Inflammatory macrophage treated with lipopolysaccharide for 1 hour (primary cell): ENCODE results near the gene DNAH6.
A peak's percentile ranks its signal among the peaks of the same experiment; 100 is the strongest.

Experiments used
- DNase-seq, 2 donors: peaks; one replicate each; pipeline ENCODE4 v3.0.0-alpha.2; 2020 to 2022

The DNAH6 gene

DNA sequence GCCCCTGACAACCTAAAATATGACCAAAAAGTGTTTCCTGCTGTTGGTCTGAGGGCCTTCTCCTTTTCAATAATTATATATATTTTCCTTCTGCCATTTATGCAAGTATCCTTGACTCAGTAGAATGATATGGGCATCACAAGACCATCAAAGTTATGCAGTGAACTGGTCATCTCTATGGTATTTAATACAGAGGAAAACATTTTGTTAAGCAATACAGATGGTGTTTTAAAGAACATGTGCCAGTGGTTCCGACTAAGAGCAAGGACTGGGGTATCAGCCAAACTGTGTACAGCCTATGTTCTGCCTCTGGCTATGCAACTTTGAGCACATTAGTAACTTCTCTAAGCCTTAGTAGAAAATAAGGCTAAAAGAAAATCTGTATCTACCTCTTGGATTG is 185.6 kb downstream of the DNAH6 start:
- DNase-seq, result no peak

GRCh38 chr2:84702941-84703340 is 186.6 kb downstream of the DNAH6 start:
- DNase-seq, result no peak

- no peak for DNase-seq
These were observed 187.5 kb downstream of the DNAH6 start for GRCh38 chr2:84703831-84704230.

DNA sequence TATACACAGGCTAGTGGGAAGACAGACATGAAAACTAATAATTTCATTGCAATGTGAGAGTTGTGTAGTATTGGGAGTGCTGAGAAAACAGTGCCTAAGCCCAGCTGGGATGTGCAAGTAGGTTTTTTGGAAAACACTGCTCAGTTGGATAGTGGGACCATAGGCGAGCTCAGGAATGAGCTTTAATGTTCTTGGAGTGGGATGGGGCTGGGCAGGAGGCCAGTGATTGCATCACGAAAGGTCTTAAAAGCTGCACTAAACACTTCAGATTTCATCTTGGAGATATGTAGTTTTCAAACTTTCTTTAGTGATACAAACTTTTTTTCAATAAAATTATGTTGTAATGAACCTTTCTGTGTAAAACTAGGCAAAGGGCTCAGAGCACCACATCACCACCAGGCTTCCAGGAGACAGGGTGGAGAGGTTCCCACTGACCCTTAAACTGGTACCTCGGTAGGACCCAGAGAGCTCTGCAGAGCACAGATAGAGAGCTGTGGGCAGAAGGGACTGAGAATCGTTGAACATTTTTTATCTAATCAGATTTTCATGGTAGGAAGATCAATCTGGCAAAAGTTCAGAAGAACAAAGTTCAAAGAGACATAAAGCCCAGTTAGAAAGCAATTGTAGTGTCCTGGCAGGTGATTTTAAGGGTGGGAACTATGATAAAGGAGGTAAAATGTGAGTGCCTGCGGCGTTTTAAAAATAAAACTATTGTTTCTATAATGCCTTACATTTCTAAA is 188.4 kb downstream of the DNAH6 start:
- DNase-seq, result no peak

GRCh38 chr2:84705858-84706257 is 189.6 kb downstream of the DNAH6 start:
- no peak for DNase-seq

DNA sequence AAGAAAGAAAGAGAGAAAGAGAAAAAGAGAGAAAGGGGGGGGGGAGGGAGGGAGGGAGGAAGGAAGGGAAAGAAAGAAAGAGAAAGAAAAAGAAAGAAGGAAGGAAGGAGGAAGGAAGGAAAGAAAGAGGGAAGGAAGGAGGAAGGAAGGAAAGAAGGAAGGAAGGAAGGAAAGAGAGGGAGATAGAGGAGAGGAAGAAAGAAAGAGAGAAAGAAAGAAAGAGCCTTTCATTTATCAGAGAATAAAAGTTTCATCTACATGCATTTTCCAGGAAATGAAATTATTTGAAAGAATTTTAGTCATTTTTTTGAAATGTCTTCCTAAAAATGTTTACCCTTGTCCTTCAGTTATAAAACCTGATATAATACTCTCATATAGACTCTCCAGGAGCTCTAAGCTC is 192.1 kb downstream of the DNAH6 start:
- no peak for DNase-seq

GRCh38 chr2:84711651-84712050 is 195.4 kb downstream of the DNAH6 start:
- DNase-seq, result no peak

GRCh38 chr2:84713441-84713840 is 197.1 kb downstream of the DNAH6 start:
- no peak for DNase-seq

- DNase-seq, result no peak
These were observed 200.3 kb downstream of the DNAH6 start for GRCh38 chr2:84716564-84716963.

GRCh38 chr2:84717302-84717701 is 201.0 kb downstream of the DNAH6 start:
- DNase-seq, result no peak

- no peak for DNase-seq
These were observed 203.1 kb downstream of the DNAH6 start for GRCh38 chr2:84719434-84719833.

DNA sequence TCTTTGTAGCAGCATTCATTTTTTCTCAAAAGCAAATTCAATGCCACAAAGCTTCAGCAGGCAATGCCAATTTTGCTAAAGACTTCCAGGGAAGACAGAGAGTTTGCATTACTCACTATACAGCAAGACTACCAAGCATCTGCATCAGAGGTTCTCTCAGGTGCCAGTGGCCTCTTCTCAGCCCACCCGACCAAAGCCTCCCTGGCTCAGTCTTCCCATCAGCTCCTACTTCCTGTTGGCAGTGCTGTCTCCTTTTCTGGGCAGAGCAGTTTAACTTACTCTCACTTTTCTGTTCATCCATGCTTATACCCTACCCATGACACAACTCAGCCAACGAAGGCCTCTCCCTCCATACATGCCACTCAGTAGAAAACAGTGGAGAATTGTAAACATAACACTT is 207.5 kb downstream of the DNAH6 start:
- DNase-seq, result no peak

DNA sequence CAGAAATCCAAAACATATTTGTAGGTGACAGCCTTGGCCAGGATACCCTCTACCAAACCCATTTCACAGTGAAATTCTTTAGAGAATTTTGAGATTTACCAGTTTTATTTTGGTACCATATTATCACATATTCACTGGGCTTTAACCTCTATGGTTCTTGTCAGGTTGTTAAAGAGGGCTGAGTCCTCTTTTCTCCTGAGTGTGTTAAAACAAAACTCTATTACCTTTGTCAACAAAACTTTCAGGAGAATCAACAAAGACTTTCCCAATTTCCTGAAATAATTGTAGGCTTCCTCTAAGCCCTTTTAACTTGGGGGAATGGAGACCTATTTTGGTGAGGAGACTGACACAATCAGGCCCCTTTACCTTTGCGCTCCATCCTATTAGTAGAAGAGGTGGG is 209.4 kb downstream of the DNAH6 start:
- no peak for DNase-seq

DNA sequence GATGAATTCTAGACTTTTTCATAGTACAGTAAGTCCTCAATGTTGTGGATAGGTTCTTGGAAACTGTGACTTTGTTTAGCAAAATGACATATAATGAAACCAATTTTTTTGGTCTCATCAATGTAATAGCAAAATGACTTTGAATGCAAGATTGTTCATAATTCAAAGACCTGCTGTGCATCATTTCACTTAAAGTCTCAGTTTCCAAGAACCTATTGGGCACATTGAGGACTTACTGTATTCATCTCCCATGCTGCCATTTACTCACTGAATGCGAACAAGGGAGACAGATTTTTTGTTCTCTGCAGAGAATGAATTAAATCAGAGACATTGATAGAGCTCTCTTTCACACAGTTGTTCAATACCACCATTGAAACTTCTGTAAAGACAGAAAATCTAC is 211.0 kb downstream of the DNAH6 start:
- no peak for DNase-seq

DNA sequence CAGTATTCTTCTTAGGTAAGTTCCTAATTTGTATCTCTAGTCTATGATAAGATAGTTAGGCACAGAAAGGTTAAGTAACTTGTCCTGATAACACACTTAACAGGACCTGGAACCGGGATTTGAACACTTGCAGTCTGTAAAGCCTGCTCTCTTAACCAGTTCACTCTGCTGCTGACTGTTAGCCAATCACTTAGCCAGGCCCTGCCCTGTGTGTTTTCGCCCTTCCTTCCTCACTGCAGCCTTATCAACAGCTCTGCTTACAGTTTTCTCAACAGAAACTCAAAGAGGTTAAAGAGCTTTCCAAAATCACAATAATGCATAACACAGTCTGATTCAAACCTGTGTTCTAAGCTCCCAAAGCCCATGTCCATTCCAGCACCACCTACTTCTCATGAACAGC is 212.9 kb downstream of the DNAH6 start:
- no peak for DNase-seq

DNA sequence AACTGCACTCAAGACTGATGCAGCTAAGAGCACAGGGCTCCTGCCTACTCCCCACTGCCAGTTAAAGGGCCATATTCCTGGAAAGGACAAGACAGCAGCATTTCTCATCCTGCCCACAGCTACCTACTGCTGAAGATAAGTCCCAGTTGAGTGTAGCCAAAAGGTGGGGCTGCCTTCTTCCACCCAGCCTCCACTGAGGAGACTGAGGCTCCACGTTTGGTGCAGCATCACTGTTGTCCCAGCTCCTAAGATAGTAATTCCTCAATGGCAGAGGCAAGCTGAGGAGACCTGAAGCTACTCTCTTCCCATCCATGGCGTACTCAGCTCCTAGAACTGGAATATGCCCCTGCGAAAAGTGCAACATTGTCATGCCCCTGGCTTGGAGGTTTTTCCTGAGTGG is 214.9 kb downstream of the DNAH6 start:
- DNase-seq, result no peak

- DNase-seq, result peak; percentile 7 to 37
These were observed 216.8 kb downstream of the DNAH6 start for GRCh38 chr2:84732897-84733778.

GRCh38 chr2:84735389-84735788 is 219.1 kb downstream of the DNAH6 start:
- no peak for DNase-seq

DNA sequence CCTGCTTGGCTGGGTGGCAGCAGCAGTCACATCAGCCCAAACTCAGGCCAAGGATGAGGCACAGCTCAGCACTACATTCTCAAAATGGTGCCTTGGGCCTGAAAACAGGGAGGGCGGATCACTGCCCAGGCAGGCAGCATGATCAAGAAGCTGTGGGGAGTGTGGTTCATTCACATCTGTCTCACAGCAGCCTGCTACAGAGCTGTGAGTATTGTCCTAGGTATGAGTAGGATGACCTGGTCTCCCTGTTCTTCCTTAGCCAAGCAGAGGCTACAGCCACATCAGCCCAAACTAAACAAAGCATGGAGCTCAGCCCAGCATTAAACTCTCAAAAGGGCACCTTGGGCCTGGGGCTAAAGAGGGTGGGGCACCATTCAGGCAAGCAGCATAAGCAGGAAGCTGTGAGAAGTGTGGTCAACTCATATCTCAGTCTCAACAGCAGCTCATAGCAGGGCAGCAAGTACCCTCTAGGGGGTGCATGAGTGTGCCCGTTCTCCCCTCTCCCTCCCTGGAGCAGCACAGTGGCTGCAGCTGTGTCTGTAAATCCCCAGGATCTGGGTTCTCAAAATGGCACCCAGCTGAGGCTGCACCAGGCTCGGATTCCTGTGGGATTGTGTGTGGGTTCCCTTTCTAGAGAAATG is 225.0 kb downstream of the DNAH6 start:
- peak in 1 of 2 donors; percentile 4 for DNase-seq

- peak in 1 of 2 donors; percentile 14 for DNase-seq
These were observed 232.0 kb downstream of the DNAH6 start for GRCh38 chr2:84748341-84748740.

DNA sequence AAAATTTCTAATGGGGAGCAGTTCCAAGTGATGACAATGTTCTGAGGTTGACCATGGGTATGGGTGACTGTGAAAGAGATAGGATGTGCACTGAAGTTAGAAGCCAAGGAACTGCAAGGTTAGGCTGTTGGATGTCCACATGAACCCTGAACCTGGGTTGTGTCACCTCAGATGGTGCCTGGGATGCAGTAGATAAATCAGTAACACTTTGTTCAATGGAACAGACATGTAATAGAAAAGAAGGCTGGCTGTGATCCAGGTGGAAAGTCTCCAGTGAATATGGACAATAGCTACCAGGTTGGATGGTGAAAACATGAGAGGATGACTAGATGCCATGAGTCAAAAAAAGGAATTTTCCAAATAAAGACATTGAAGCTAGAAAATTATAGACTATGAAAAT is 233.1 kb downstream of the DNAH6 start:
- DNase-seq, result no peak

DNA sequence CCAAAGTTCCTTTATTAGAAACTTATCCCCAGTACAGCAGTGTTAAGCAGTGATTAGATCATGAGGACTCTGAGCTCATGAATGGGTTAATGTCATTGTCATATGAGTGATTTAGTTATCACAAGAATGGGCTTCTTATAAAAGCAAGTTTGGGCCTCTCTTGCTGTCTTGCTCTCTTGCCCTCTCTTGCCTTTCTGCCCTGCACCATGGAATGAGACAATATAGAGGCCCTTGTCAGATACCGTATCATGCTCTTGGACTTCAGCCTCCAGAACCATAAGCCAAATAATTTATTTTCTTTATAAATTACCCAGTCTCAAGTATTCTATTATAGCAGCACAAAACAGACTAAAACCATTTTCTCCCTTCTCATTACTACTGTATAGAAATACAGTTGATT is 238.8 kb downstream of the DNAH6 start:
- DNase-seq, result no peak

DNA sequence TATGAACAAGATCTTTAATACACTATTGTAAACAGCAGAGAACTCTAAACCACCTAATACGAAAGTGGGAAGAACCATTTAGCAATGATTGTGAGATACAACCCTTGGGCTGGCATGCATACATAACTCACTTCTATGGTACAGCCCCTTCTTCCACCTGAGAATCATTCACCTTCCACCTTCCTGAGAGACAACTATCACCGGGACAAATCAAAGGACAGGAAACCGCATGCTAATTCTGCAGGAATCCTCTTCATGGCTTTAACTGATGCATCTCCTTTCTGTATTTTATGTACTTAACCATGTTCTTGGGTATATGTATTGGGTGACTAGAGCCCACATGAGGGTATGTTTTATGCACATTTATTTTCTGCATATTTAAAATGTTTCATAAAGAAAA is 241.3 kb downstream of the DNAH6 start:
- no peak for DNase-seq

DNA sequence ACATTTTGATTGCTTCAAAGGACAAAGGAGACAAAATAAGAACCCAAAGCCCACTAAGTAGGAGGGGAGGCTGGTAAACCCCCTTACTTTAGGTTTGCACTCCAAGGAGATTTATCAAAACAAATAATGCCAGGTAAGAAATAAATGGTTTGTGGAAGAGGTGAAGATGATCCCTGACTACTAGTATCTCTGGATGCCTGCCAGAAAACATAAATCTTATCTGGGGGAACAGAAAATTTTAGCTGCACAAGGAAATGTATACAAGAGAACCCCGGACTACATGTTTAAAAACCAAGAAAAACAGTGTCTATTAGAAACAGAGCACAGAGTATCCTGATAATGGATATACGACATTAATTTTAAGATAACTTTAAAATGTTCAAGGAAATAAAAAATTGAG is 250.5 kb downstream of the DNAH6 start:
- no peak for DNase-seq
